GM12878 (cell line): ENCODE data around the gene FAM9C. TPM values are rescaled to one million over a fixed set of nuclear protein-coding genes. Genes with fewer than 3 reads are reported as not detected.

Experiments
- BCLAF1 ChIP-seq: fragments of 450-650 bp; IDR thresholded peaks from 2 replicates; pipeline ENCODE4 v1.6.1; 2017; ENCODE audit warnings: antibody characterized with exemption, mild to moderate bottlenecking, moderate library complexity
- CTCF ChIP-seq, 3 experiments: IDR thresholded peaks in 2 of 3; conservative IDR thresholded peaks in 1 of 3; 2 replicates each; pipeline ENCODE4 v1.5.1; 2011; ENCODE audit warnings: low read depth in 3 of 3, low read length in 3 of 3, mild to moderate bottlenecking in 3 of 3, control low read depth in 2 of 3, moderate library complexity in 2 of 3, inconsistent platforms in 1 of 3, mixed read lengths in 1 of 3; ENCODE audit not compliant: control insufficient read depth in 2 of 3, insufficient read depth in 1 of 3; ENCODE audit errors: extremely low read depth in 1 of 3
- EGR1 ChIP-seq, 2 experiments: IDR thresholded peaks; 1 replicate in 1 of 2; 2 replicates in 1 of 2; pipeline ENCODE4 v1.6.1; 2011 to 2012; ENCODE audit warnings: low read depth in 2 of 2, low read length in 2 of 2, borderline replicate concordance in 1 of 2, mild to moderate bottlenecking in 1 of 2, moderate library complexity in 1 of 2
- EZH2 ChIP-seq: IDR thresholded peaks from 2 replicates; pipeline ENCODE4 v1.6.1; 2012; ENCODE audit warnings: low read depth, mild to moderate bottlenecking, control low read depth, inconsistent platforms, low read length, borderline replicate concordance; ENCODE audit not compliant: control insufficient read depth
- HDAC2 ChIP-seq: fragments of 200-600 bp; sonication (generic); IDR thresholded peaks from 2 replicates; pipeline ENCODE4 v1.6.1; 2017
- MTA3 ChIP-seq: IDR thresholded peaks from 2 replicates; pipeline ENCODE4 v1.6.1; 2012; ENCODE audit warnings: low read length, inconsistent platforms, borderline replicate concordance
- PBX3 ChIP-seq: IDR thresholded peaks from 2 replicates; pipeline ENCODE4 v1.6.1; 2011; ENCODE audit warnings: mild to moderate bottlenecking, low read depth, low read length, moderate library complexity; ENCODE audit not compliant: insufficient replicate concordance
- PRDM15 ChIP-seq: fragments of 450-650 bp; formaldehyde crosslinking; IDR thresholded peaks from 2 replicates; pipeline ENCODE4 v1.4.0; 2020; ENCODE audit warnings: mild to moderate bottlenecking, moderate library complexity
- RBBP5 ChIP-seq: fragments of 200-600 bp; sonication (generic); conservative IDR thresholded peaks from 2 replicates; pipeline ENCODE4 v1.6.1; 2016
- RFX5 ChIP-seq: IDR thresholded peaks from 2 replicates; pipeline ENCODE4 v1.6.1; 2011; ENCODE audit warnings: low read depth, low read length, improper control_type of control experiment
- SUPT20H ChIP-seq: IDR thresholded peaks from 2 replicates; pipeline ENCODE4 v1.6.1; 2011; ENCODE audit warnings: low read depth, mild to moderate bottlenecking, low read length, moderate library complexity, borderline replicate concordance; ENCODE audit not compliant: control insufficient read depth
- ZBTB4 ChIP-seq: fragments of 450-650 bp; formaldehyde crosslinking; IDR thresholded peaks from 2 replicates; pipeline ENCODE4 v1.4.0; 2022; ENCODE audit warnings: mild to moderate bottlenecking, moderate library complexity
- ZNF24 ChIP-seq: fragments of 450-650 bp; IDR thresholded peaks from 2 replicates; pipeline ENCODE4 v1.6.1; 2017; ENCODE audit warnings: antibody characterized with exemption, mild to moderate bottlenecking
- polyA plus RNA-seq, 11 experiments: library from polyadenylated mRNA; depleted of rRNA in 4 of 11; unstranded in 6 of 11; stranded (reverse) in 5 of 11; fragments of >200 nt; fragmentation: Nextera tagmentation in 4 of 11; fragmentation: Illumina TruSeq in 1 of 11; extraction: Ambion mirVana in 4 of 11; extraction: Trizol in 1 of 11; gene quantifications; 1 replicate in 1 of 11; 2 replicates in 10 of 11; pipeline versions ENCODE4 v1.2.1 to v1.2.3, GENCODE V29; 2011 to 2016; ENCODE audit warnings: inconsistent platforms in 2 of 11, missing spikeins in 2 of 11, low read depth in 1 of 11
- total RNA-seq, 4 experiments: library from RNA; depleted of rRNA in 3 of 4; stranded (reverse); fragments of >200 nt in 3 of 4; fragmentation: Illumina TruSeq in 1 of 4; extraction: Trizol in 1 of 4; gene quantifications; 2 replicates each; pipeline versions ENCODE4 v1.2.1 to v1.2.3, GENCODE V29; 2013 to 2021

FAM9C gene
- total and polyA plus RNA-seq, 10 of the 15 experiments (the other 5 are each of a cell fraction or from before 2014, with no cell fraction given): 0.01 to 0.03 TPM; not detected in 8

GRCh38 chrX:13022926-13023325 lies 21.5 kb downstream of the FAM9C start (continued):
- no peak for TF ChIP-seq PRDM15 (CRISPR knock-in tag)
- TF ChIP-seq RFX5: no peak
- TF ChIP-seq CTCF (IDR thresholded peaks at IDR 0.05 in 2 of 3, conservative IDR thresholded peaks at IDR 0.05 in 1 of 3; ENCODE audit: control insufficient read depth in 2 of 3, extremely low read depth in 1 of 3, insufficient read depth in 1 of 3, low read depth in 3 of 3, low read length in 3 of 3): no peak
- TF ChIP-seq ZNF24: no peak
- no peak for TF ChIP-seq BCLAF1
- peak; percentile 42 for TF ChIP-seq PBX3
- no peak for TF ChIP-seq SUPT20H
- no peak for TF ChIP-seq MTA3
- no peak for TF ChIP-seq EGR1 (IDR thresholded peaks at IDR 0.05; ENCODE audit: borderline replicate concordance in 1 of 2, low read depth in 2 of 2, low read length in 2 of 2)
- no peak for TF ChIP-seq EZH2
- TF ChIP-seq RBBP5: no peak
- TF ChIP-seq HDAC2: no peak
- TF ChIP-seq ZBTB4 (CRISPR knock-in tag): no peak
